Activated T-cell treated with anti-CD3 and anti-CD28 coated beads, Interleukin-2, amount 50 U/mL, for 72 hours (primary cell): ENCODE results near the gene NKD2. TPM values are rescaled to one million over a fixed set of nuclear protein-coding genes. Genes with fewer than 3 reads are reported as not detected.

Experiments
- ATAC-seq, 2 donors: fragments of 150-1000 bp; cut with Tn5 transposase; replicated peaks in 1 of 2; 2 replicates each; pipeline ENCODE4 v1.10.0; 2021; ENCODE audit warnings: moderate library complexity in 2 of 2, mild to moderate bottlenecking in 1 of 2
- DNase-seq, 2 donors: peaks; one replicate each; pipeline ENCODE4 v3.0.0; 2021 to 2022; ENCODE audit warnings: mixed read lengths in 1 of 2
- H3K27ac Mint-ChIP-seq: one replicate; pipeline ENCODE4 v1.8.0; 2022; ENCODE audit warnings: mild to moderate bottlenecking, moderate library complexity, mixed read lengths
- H3K27me3 Mint-ChIP-seq: one replicate; pipeline ENCODE4 v1.8.0; 2022; ENCODE audit warnings: low read depth, mixed read lengths
- H3K36me3 Mint-ChIP-seq, 2 donors: one replicate each; pipeline ENCODE4 v1.8.0; 2022; ENCODE audit warnings: mixed read lengths in 2 of 2, mild to moderate bottlenecking in 1 of 2; ENCODE audit not compliant: insufficient read depth in 2 of 2
- H3K4me1 Mint-ChIP-seq: one replicate; pipeline ENCODE4 v1.8.0; 2022; ENCODE audit warnings: low read depth, mixed read lengths
- H3K4me3 Mint-ChIP-seq, 2 donors: one replicate each; pipeline ENCODE4 v1.8.0; 2022; ENCODE audit warnings: mild to moderate bottlenecking in 2 of 2, mixed read lengths in 2 of 2, moderate library complexity in 2 of 2
- H3K9me3 Mint-ChIP-seq, 2 donors: one replicate each; pipeline ENCODE4 v1.8.0; 2022; ENCODE audit warnings: mixed read lengths in 2 of 2
- total RNA-seq, 2 donors: library from RNA; stranded (reverse); gene quantifications; one replicate each; pipeline ENCODE4 v1.2.3, GENCODE V29; 2022

The NKD2 gene
- total RNA-seq: 10 to 100 TPM; 18.7 to 25.0 TPM

- H3K4me1 Mint-ChIP-seq: peaks cover 30% of the 10 kb centered on the region
- H3K36me3 Mint-ChIP-seq: no peaks in the 10 kb centered on the region
- DNase-seq (peak; percentile 57 to 70), ATAC-seq (peak; percentile 66 to 71)
- H3K4me3 Mint-ChIP-seq: peak within 1 kb of the TSS; percentile 53 to 73
- peaks cover 53% of the 10 kb centered on the region for H3K27me3 Mint-ChIP-seq
- no peaks in the 10 kb centered on the region for H3K9me3 Mint-ChIP-seq
- H3K27ac Mint-ChIP-seq: no peak within 1 kb of the TSS
These were observed at the start of gene NKD2 for GRCh38 chr5:1008451-1009358. Gene NKD2, plus strand, starts transcription at chr5:1008802. Its CDS starts 256 bp downstream, at chr5:1009058.

- Mint-ChIP-seq H3K9me3 (no peaks in the 10 kb centered on the region), H3K4me1 (peaks cover 56% of the 10 kb centered on the region), H3K27ac (no peak overlapping the region), H3K27me3 (peaks cover 18% of the 10 kb centered on the region), H3K36me3 (peaks cover 2 to 4% of the 10 kb centered on the region in 2 donors), H3K4me3 (peak overlapping the region in 1 of 2 donors; percentile 4)
- ATAC-seq: no peak
- DNase-seq: no peak
These were observed 48.7 kb upstream of the NKD2 start for GRCh38 chr5:959581-960531.

GRCh38 chr5:960551-960950 lies 48.1 kb upstream of the NKD2 start:
- peaks cover 2 to 3% of the 10 kb centered on the region in 2 donors for H3K36me3 Mint-ChIP-seq
- H3K27me3 Mint-ChIP-seq: peaks cover 19% of the 10 kb centered on the region
- DNase-seq (no peak), ATAC-seq (no peak)
- H3K27ac Mint-ChIP-seq: no peak overlapping the region
- peak overlapping the region in 1 of 2 donors; percentile 4 for H3K4me3 Mint-ChIP-seq
- H3K4me1 Mint-ChIP-seq: peaks cover 57% of the 10 kb centered on the region
- H3K9me3 Mint-ChIP-seq: no peaks in the 10 kb centered on the region

GRCh38 chr5:961002-961710 lies 47.4 kb upstream of the NKD2 start:
- Mint-ChIP-seq H3K27ac (no peak overlapping the region), H3K4me3 (no peak overlapping the region), H3K27me3 (peaks cover 16% of the 10 kb centered on the region), H3K9me3 (no peaks in the 10 kb centered on the region), H3K4me1 (peaks cover 55% of the 10 kb centered on the region), H3K36me3 (peaks cover 2 to 3% of the 10 kb centered on the region in 2 donors)
- no peak for DNase-seq
- ATAC-seq: no peak

- Mint-ChIP-seq H3K27ac (no peak overlapping the region), H3K36me3 (peaks cover 2 to 3% of the 10 kb centered on the region in 2 donors), H3K4me3 (no peak overlapping the region), H3K27me3 (peaks cover 18% of the 10 kb centered on the region), H3K4me1 (peaks cover 49% of the 10 kb centered on the region), H3K9me3 (no peaks in the 10 kb centered on the region)
- ATAC-seq (no peak), DNase-seq (no peak)
These were observed 46.8 kb upstream of the NKD2 start for GRCh38 chr5:961711-962240.

- peaks cover 2 to 3% of the 10 kb centered on the region in 2 donors for H3K36me3 Mint-ChIP-seq
- peaks cover 21% of the 10 kb centered on the region for H3K27me3 Mint-ChIP-seq
- H3K4me1 Mint-ChIP-seq: peaks cover 43% of the 10 kb centered on the region
- H3K9me3 Mint-ChIP-seq: no peaks in the 10 kb centered on the region
- H3K27ac Mint-ChIP-seq: no peak overlapping the region
- ATAC-seq (no peak), DNase-seq (no peak)
- H3K4me3 Mint-ChIP-seq: no peak overlapping the region
These were observed 46.2 kb upstream of the NKD2 start for GRCh38 chr5:962386-962785.

GRCh38 chr5:962801-963200 lies 45.8 kb upstream of the NKD2 start:
- Mint-ChIP-seq H3K27ac (no peak overlapping the region), H3K4me3 (peak overlapping the region in 1 of 2 donors; percentile 89), H3K4me1 (peaks cover 43% of the 10 kb centered on the region), H3K9me3 (no peaks in the 10 kb centered on the region), H3K36me3 (peaks cover 2 to 3% of the 10 kb centered on the region in 2 donors), H3K27me3 (peaks cover 25% of the 10 kb centered on the region)
- ATAC-seq (no peak), DNase-seq (no peak)

GRCh38 chr5:963310-963672 lies 45.3 kb upstream of the NKD2 start:
- Mint-ChIP-seq H3K27ac (peak overlapping the region; percentile 78), H3K9me3 (no peaks in the 10 kb centered on the region), H3K4me3 (peak overlapping the region; percentile 84 to 89), H3K27me3 (peaks cover 30% of the 10 kb centered on the region), H3K4me1 (peaks cover 43% of the 10 kb centered on the region), H3K36me3 (peaks cover 3 to 4% of the 10 kb centered on the region in 2 donors)
- DNase-seq: no peak
- no peak for ATAC-seq

GRCh38 chr5:963673-964531 lies 44.7 kb upstream of the NKD2 start:
- peak; percentile 76 to 84 for DNase-seq
- peak; percentile 92 to 95 for ATAC-seq
- Mint-ChIP-seq H3K9me3 (no peaks in the 10 kb centered on the region), H3K27ac (peak overlapping the region; percentile 78), H3K27me3 (peaks cover 36% of the 10 kb centered on the region), H3K4me3 (peak overlapping the region; percentile 84 to 89), H3K36me3 (peaks cover 3 to 7% of the 10 kb centered on the region in 2 donors), H3K4me1 (peaks cover 49% of the 10 kb centered on the region)

GRCh38 chr5:964821-965220 lies 43.8 kb upstream of the NKD2 start:
- H3K9me3 Mint-ChIP-seq: no peaks in the 10 kb centered on the region
- ATAC-seq (no peak), DNase-seq (no peak)
- peaks cover 3 to 7% of the 10 kb centered on the region in 2 donors for H3K36me3 Mint-ChIP-seq
- H3K27ac Mint-ChIP-seq: peak overlapping the region; percentile 4
- H3K4me3 Mint-ChIP-seq: peak overlapping the region; percentile 84 to 89
- peaks cover 46% of the 10 kb centered on the region for H3K27me3 Mint-ChIP-seq
- peaks cover 57% of the 10 kb centered on the region for H3K4me1 Mint-ChIP-seq

GRCh38 chr5:965604-966344 lies 42.8 kb upstream of the NKD2 start:
- Mint-ChIP-seq H3K4me1 (peaks cover 51% of the 10 kb centered on the region), H3K27ac (no peak overlapping the region), H3K36me3 (peaks cover 3 to 7% of the 10 kb centered on the region in 2 donors), H3K27me3 (peaks cover 52% of the 10 kb centered on the region), H3K4me3 (peak overlapping the region in 1 of 2 donors; percentile 89), H3K9me3 (no peaks in the 10 kb centered on the region)
- DNase-seq: no peak
- ATAC-seq: no peak
